ENCODE results near the gene DOCK1. TPM values are rescaled to one million over a fixed set of nuclear protein-coding genes. Genes with fewer than 3 reads are reported as not detected.
"Not testable (repeated sequence)": the region's sequence is repeated elsewhere in the genome, so short reads cannot be mapped to it uniquely, and the experiment has no call there.

DOCK1 gene
- total and polyA plus RNA-seq, 5 experiments from 2014 or later: not detected

DNA sequence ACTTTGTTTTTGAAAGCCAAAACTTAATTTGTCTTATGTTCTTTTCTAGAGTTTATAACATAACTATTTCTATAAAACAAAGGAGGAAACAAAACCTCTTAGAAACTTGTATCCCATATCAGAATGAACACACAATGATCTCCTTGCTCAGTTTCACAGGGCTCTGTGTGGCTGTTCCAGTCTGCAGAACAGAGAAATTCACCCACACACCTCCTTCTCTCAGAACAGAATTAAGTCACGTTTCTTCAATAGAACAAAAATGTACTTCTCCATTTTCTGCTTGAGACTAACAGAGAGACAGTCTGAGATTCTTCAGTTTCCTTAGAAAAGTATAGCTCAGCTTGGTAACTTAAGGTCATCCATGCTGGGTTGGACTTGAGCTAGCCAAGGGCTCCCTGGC, 15.8 kb upstream of the DOCK1 start:
- Mint-ChIP-seq H3K27ac (no peak overlapping the region), H3K27me3 (peaks cover 0 to 5% (median 0%) of the 10 kb centered on the region in 5 donors), H3K4me3 (no peak overlapping the region), H3K36me3 (no peaks in the 10 kb centered on the region), H3K9me3 (peaks cover 0 to 16% (median 0%) of the 10 kb centered on the region in 9 donors), H3K4me1 (peaks cover 0 to 4% (median 0%) of the 10 kb centered on the region in 4 donors)
- ATAC-seq (no peak), DNase-seq (no peak)
- POLR2A ChIA-PET: no interaction called here

DNA sequence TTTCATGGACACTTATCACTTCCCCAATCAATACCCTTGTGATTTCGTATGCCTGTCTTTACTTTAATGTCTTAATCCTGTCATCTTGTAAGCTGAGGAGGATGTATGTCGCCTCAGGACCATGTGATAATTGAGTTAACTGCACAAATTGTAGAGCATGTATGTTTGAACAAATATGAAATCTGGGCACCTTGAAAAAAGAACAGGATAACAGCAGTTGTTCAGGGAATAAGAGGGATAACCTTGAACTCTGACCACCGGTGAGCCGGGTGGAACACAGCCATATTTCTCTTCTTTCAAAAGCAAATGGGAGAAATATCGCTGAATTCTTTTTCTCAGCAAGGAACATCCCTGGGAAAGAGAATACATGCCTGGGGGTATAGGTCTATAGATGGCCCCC, 14.4 kb upstream of the DOCK1 start:
- H3K4me3 Mint-ChIP-seq, H3K4me1 Mint-ChIP-seq, H3K36me3 Mint-ChIP-seq, POLR2A ChIA-PET, H3K27ac Mint-ChIP-seq, DNase-seq, H3K27me3 Mint-ChIP-seq, ATAC-seq: not testable (repeated sequence)
- H3K9me3 Mint-ChIP-seq: peaks cover 0 to 16% (median 0%) of the 10 kb centered on the region in 9 donors

- Mint-ChIP-seq H3K27me3 (peaks cover 0 to 12% (median 0%) of the 10 kb centered on the region in 5 donors), H3K27ac (no peak overlapping the region), H3K36me3 (no peaks in the 10 kb centered on the region), H3K4me1 (peaks cover 0 to 4% (median 0%) of the 10 kb centered on the region in 4 donors), H3K9me3 (peaks cover 0 to 16% (median 6%) of the 10 kb centered on the region in 9 donors), H3K4me3 (no peak overlapping the region)
- DNase-seq: no peak
- no peak for ATAC-seq
- POLR2A ChIA-PET: no interaction called here
Observed at GRCh38 chr10:126892226-126893175, 12.7 kb upstream of the DOCK1 start.

- Mint-ChIP-seq H3K27me3 (peaks cover 0 to 12% (median 0%) of the 10 kb centered on the region in 5 donors), H3K36me3 (peaks cover 0 to 3% (median 0%) of the 10 kb centered on the region in 3 donors), H3K27ac (no peak overlapping the region), H3K9me3 (peaks cover 0 to 17% (median 8%) of the 10 kb centered on the region in 9 donors), H3K4me1 (peaks cover 0 to 4% (median 0%) of the 10 kb centered on the region in 4 donors), H3K4me3 (no peak overlapping the region)
- POLR2A ChIA-PET: no interaction called here
- ATAC-seq (no peak), DNase-seq (no peak)
Observed at GRCh38 chr10:126893206-126893605, 12.0 kb upstream of the DOCK1 start.

DNA sequence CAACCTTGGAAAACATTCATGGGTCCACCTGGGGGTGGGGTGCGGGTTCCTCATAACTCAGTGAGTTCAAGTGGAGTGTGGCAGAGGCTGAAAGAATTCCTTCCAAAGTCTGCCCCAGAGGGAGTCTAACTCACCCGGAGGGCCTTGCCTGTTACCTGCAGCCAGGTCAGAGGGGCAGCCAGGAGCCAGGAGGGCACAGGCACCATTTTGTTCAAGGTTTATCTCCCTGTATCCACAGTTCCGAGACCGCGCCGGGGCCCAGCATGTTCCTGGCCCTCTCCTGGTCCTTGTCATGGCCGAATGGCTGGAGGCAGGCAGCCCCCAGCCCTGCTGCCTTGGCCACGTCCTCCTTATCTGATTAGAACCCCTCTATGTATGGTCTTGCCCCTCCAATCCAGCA, 11.4 kb upstream of the DOCK1 start:
- H3K36me3 Mint-ChIP-seq: peaks cover 0 to 9% (median 0%) of the 10 kb centered on the region in 3 donors
- ATAC-seq: no peak
- H3K27me3 Mint-ChIP-seq: peaks cover 0 to 12% (median 0%) of the 10 kb centered on the region in 5 donors
- no peak overlapping the region for H3K27ac Mint-ChIP-seq
- DNase-seq: no peak
- POLR2A ChIA-PET: no interaction called here
- peaks cover 0 to 21% (median 14%) of the 10 kb centered on the region in 9 donors for H3K9me3 Mint-ChIP-seq
- H3K4me3 Mint-ChIP-seq: no peak overlapping the region
- peaks cover 0 to 4% (median 0%) of the 10 kb centered on the region in 4 donors for H3K4me1 Mint-ChIP-seq

DNA sequence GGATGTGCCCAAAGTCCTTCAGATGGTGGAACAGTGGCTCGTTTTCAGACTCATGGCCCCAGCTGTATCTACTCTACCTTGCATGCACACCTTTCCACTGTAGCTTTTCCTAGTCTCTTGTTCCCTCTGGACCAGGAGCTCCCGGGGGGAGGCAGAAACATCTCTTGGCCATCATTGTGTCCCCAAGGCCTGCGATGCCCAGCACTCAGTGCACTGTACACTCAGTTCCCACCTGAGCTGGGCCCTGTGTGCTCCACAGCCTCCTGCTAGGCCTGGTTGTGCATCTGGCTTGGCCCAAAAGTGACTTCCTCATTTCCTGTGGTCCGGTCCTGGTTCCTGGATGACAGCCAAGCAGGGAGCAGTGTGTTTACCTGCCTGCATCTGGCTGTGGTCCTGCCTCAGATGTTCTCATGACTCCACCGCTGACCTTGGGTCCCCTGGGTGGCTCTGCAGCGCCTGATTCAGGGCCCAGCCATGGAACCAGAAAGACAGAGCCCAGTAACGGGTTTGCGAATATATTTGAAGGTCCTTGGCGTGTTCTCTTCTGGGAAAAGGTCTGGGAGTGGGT, 9.9 kb upstream of the DOCK1 start:
- peaks cover 0 to 4% (median 0%) of the 10 kb centered on the region in 4 donors for H3K4me1 Mint-ChIP-seq
- no peak for ATAC-seq
- POLR2A ChIA-PET: no interaction called here
- no peak for DNase-seq
- no peak overlapping the region for H3K27ac Mint-ChIP-seq
- peaks cover 0 to 12% (median 0%) of the 10 kb centered on the region in 5 donors for H3K27me3 Mint-ChIP-seq
- H3K36me3 Mint-ChIP-seq: peaks cover 0 to 15% (median 0%) of the 10 kb centered on the region in 3 donors
- H3K4me3 Mint-ChIP-seq: no peak overlapping the region
- peaks cover 0 to 33% (median 19%) of the 10 kb centered on the region in 9 donors for H3K9me3 Mint-ChIP-seq

GRCh38 chr10:126898460-126898859, 6.8 kb upstream of the DOCK1 start:
- no peak overlapping the region for H3K27ac Mint-ChIP-seq
- peaks cover 0 to 15% (median 0%) of the 10 kb centered on the region in 3 donors for H3K36me3 Mint-ChIP-seq
- DNase-seq: no peak
- peaks cover 2 to 14% (median 5%) of the 10 kb centered on the region in 5 donors for H3K27me3 Mint-ChIP-seq
- POLR2A ChIA-PET: no interaction called here
- H3K4me3 Mint-ChIP-seq: no peak overlapping the region
- no peak for ATAC-seq
- H3K4me1 Mint-ChIP-seq: no peaks in the 10 kb centered on the region
- H3K9me3 Mint-ChIP-seq: peaks cover 0 to 33% (median 19%) of the 10 kb centered on the region in 9 donors

- H3K4me1 Mint-ChIP-seq, H3K4me3 Mint-ChIP-seq, ATAC-seq, POLR2A ChIA-PET, H3K27ac Mint-ChIP-seq, DNase-seq: not testable (repeated sequence)
- peaks cover 0 to 15% (median 0%) of the 10 kb centered on the region in 3 donors for H3K36me3 Mint-ChIP-seq
- peaks cover 0 to 33% (median 19%) of the 10 kb centered on the region in 9 donors for H3K9me3 Mint-ChIP-seq
- H3K27me3 Mint-ChIP-seq: peaks cover 9 to 19% (median 16%) of the 10 kb centered on the region in 5 donors
Observed at GRCh38 chr10:126899529-126899928, 5.7 kb upstream of the DOCK1 start.

DNA sequence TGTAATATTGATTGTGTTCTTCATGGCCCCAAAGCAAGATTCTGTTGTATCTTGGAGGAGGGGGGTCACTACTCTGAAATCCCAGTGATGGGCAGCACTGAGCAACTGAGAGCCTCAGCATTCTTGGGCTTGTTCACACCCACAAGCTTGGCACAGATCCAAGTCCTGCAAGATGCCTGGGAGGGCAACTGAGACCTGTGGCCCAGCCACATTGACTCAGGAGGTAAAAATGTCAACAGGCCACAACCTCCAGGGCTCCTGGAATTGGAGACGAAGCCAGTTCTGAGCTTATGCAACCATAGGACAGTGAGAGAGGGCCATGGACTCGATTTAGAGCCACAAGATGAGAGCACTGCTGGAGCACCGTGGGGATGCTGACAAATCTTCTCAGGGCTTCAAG, 3.1 kb upstream of the DOCK1 start:
- ATAC-seq (no peak), DNase-seq (no peak)
- no peak overlapping the region for H3K27ac Mint-ChIP-seq
- peaks cover 0 to 15% (median 0%) of the 10 kb centered on the region in 3 donors for H3K36me3 Mint-ChIP-seq
- POLR2A ChIA-PET: no interaction called here
- peaks cover 0 to 29% (median 19%) of the 10 kb centered on the region in 9 donors for H3K9me3 Mint-ChIP-seq
- no peak overlapping the region for H3K4me3 Mint-ChIP-seq
- peaks cover 0 to 8% (median 5%) of the 10 kb centered on the region in 4 donors for H3K4me1 Mint-ChIP-seq
- H3K27me3 Mint-ChIP-seq: peaks cover 12 to 34% (median 24%) of the 10 kb centered on the region in 5 donors

DNA sequence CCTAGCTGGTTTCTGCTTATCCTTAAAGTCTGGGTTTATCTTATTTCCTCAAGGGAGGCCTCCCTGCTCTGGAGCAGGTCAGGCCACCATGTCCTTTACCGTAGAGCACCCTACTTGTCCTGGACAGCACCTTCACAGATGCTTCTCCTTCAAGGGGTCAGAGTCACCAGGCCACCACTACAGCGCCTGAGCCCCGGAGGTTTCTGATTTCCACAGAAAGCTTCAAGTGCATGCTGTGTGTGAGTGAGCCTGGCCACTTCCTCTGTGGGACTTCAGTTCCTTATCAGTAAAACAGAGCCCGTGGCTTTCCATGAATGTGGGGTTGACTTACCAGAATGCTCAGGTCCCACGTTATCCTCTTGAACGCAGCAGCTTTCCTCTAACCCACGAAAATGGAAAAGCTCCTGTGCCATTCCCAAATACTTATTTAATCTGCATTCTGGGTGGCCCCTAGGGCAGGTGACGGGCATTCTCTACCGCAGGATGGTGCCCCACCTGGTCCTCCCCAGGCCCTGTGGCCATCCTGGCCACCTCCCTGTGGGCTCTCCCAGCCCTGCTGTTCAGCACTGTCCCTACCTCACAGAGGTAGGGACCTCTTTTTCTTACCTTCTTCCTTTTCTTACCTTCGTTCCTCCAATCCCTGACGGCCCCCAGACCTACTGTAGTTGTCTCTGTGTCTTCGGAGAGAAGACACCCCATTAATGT, 1.4 kb upstream of the DOCK1 start:
- POLR2A ChIA-PET: no interaction called here
- Mint-ChIP-seq H3K27ac (no peak overlapping the region), H3K27me3 (peaks cover 12 to 37% (median 29%) of the 10 kb centered on the region in 5 donors), H3K4me3 (no peak overlapping the region), H3K36me3 (peaks cover 0 to 6% (median 0%) of the 10 kb centered on the region in 3 donors), H3K9me3 (peaks cover 0 to 15% (median 7%) of the 10 kb centered on the region in 9 donors), H3K4me1 (peaks cover 0 to 8% (median 5%) of the 10 kb centered on the region in 4 donors)
- no peak for ATAC-seq
- no peak for DNase-seq

GRCh38 chr10:126904516-126904817, 761 bp upstream of the DOCK1 start:
- H3K9me3 Mint-ChIP-seq: peaks cover 0 to 10% (median 6%) of the 10 kb centered on the region in 9 donors
- no peak overlapping the region for H3K27ac Mint-ChIP-seq
- POLR2A ChIA-PET: no interaction called here
- ATAC-seq (no peak), DNase-seq (no peak)
- peak overlapping the region in 1 of 10 donors; percentile 15 for H3K4me3 Mint-ChIP-seq
- peaks cover 0 to 8% (median 5%) of the 10 kb centered on the region in 4 donors for H3K4me1 Mint-ChIP-seq
- H3K27me3 Mint-ChIP-seq: peaks cover 12 to 37% (median 29%) of the 10 kb centered on the region in 5 donors
- peaks cover 0 to 2% (median 0%) of the 10 kb centered on the region in 3 donors for H3K36me3 Mint-ChIP-seq

DNA sequence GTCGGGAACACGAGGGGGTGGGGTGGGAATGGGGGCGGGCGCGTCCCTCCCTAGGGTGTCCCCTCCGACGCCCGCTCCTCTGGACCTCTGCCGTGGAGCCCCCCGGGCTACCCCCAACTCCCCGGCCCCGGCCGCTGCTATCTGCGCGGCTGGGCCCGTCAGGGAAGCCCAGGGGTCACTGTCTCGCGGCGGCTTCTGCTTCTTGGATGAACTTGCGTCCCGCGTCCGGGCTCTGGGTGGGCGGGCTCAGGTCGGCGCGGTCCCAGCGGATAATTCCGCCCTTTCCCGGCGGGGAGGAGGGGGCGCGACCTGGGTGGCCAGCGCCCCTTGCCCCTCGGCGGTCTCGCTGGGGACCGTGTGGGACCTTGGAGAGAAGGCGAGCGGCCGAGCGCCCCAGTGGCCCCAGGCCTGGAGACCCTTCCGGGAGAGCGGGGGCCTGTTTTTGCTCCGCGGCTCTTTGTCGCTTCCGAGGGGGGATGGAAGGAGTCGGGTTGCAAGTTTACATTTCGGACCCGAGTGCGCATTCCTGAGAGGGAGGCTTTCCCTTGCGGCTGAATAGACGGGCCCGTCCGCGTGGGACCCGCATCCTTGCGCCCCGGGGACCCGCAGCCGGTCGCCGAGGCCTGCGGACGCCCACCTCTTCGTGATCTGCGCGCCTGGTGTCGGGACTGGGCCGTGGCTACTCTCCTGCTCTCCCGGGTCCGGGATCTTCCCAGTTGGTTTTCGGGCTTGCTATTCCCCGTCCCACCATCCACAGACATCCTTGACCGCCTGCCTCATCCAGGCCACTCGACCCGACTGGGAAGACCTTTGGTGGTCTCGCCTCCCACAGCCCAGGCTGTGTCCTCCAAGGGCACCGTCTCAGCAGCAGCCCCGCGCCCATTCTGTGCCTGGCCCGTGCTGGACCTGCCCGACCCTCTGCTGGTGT, 812 bp downstream of the DOCK1 start:
- H3K27ac Mint-ChIP-seq: no peak overlapping the region
- DNase-seq: peak in 1 of 10 donors; percentile 58
- H3K27me3 Mint-ChIP-seq: peaks cover 12 to 34% (median 29%) of the 10 kb centered on the region in 5 donors
- peak overlapping the region in 4 of 10 donors; percentile 13 to 52 (median 36) for H3K4me3 Mint-ChIP-seq
- peaks cover 0 to 8% (median 5%) of the 10 kb centered on the region in 4 donors for H3K4me1 Mint-ChIP-seq
- no peak for ATAC-seq
- no peaks in the 10 kb centered on the region for H3K36me3 Mint-ChIP-seq
- H3K9me3 Mint-ChIP-seq: peaks cover 0 to 5% (median 0%) of the 10 kb centered on the region in 9 donors
- POLR2A ChIA-PET: no interaction called here

Measured in naive thymus-derived CD8-positive, alpha-beta T cell (primary cell).